ENCODE data around the gene ANKRD33B.

The ANKRD33B gene

DNA sequence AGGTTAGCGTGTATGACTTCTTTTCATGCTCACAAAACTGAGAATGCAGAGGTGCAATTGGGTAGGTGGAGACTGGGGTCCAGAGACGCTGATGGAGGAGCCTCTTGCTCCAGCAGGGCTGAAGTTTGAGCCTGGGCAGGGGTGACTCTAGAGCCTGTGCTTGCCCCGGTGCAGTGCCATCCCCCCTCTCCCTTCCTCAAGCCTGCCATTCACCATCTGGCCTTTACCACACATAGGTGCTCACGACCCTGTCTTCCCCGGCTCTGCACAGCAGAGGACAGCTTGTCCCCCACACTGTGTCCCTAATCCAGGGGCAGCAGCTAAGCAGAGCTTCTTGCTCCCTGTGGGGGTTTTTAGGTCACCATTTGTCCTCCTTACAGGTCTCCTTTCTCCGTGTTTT is 110.7 kb downstream of the ANKRD33B start:
- CTCF ChIA-PET: interaction anchor here (1.3 to 2.9 kb wide), 4 partner anchors 11 to 222 kb away, joined by 4 to 7 read pairs (median 5); no protein-coding TSS in a partner anchor
- TF ChIP-seq, protein P1, sequence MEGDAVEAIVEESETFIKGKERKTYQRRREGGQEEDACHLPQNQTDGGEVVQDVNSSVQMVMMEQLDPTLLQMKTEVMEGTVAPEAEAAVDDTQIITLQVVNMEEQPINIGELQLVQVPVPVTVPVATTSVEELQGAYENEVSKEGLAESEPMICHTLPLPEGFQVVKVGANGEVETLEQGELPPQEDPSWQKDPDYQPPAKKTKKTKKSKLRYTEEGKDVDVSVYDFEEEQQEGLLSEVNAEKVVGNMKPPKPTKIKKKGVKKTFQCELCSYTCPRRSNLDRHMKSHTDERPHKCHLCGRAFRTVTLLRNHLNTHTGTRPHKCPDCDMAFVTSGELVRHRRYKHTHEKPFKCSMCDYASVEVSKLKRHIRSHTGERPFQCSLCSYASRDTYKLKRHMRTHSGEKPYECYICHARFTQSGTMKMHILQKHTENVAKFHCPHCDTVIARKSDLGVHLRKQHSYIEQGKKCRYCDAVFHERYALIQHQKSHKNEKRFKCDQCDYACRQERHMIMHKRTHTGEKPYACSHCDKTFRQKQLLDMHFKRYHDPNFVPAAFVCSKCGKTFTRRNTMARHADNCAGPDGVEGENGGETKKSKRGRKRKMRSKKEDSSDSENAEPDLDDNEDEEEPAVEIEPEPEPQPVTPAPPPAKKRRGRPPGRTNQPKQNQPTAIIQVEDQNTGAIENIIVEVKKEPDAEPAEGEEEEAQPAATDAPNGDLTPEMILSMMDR (IDR thresholded peaks at IDR 0.05; ENCODE audit: control extremely low read depth, extremely low read depth, low read depth, missing control alignments): no peak
- no peak for DNase-seq (ENCODE audit: extremely low spot score)
- POLR2A ChIA-PET: no interaction called here

DNA sequence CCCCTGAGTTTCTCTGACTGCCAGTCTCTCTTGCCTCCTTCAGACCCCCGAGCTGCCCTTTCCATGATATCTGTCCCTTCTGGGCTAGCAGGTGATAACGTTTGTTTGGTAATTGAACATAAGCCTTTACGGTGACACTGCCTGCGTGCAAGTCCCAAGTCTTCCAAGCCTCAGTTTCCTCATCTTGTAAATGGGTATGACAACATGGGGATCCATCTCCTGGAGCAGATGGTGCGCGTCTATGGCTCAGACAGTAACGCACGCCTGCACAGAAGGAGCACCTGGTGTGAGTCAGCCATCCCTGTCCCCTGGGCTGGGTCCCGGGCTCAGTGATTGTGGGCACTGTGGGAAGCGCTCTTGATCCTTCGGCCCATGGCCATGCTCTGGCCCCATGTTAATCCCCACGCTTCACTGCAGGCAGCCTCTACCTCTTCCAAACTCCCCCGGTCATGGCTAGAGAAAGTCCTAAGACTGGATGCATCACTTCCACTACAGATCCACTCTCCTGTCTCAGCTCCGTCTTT is 111.4 kb downstream of the ANKRD33B start:
- no peak for DNase-seq (ENCODE audit: extremely low spot score)
- CTCF ChIA-PET: interaction anchor here (1.3 to 2.9 kb wide), 4 partner anchors 10 to 222 kb away, joined by 4 to 7 read pairs (median 5); no protein-coding TSS in a partner anchor
- TF ChIP-seq, protein P1 (IDR thresholded peaks at IDR 0.05; ENCODE audit: control extremely low read depth, extremely low read depth, low read depth, missing control alignments): no peak
- POLR2A ChIA-PET: no interaction called here

DNA sequence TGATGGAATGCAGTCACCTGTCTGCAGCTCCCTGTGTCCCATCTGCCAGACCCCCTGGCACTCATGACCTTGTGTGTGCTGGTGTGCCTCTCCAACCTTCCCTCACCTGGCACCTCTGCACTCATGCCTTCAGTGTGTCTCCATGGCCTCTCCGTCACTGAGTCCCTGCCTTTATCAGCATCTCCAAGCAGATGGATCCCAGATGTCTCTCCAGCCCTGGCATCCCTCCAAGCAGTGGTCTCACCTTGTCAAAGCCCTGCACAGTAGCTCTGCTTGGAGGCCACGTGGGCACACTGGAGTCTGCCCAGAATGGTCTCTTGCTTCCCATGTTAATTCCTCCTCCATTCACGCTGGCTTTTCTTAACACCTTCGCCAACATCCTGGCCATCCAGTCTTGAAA is 112.4 kb downstream of the ANKRD33B start:
- POLR2A ChIA-PET: no interaction called here
- CTCF ChIA-PET: interaction anchor here (1.8 kb wide), 1 partner anchor 13 kb away, joined by 4 read pairs; no protein-coding TSS in a partner anchor
- TF ChIP-seq, protein P1 (IDR thresholded peaks at IDR 0.05; ENCODE audit: control extremely low read depth, extremely low read depth, low read depth, missing control alignments): no peak
- no peak for DNase-seq (ENCODE audit: extremely low spot score)

DNA sequence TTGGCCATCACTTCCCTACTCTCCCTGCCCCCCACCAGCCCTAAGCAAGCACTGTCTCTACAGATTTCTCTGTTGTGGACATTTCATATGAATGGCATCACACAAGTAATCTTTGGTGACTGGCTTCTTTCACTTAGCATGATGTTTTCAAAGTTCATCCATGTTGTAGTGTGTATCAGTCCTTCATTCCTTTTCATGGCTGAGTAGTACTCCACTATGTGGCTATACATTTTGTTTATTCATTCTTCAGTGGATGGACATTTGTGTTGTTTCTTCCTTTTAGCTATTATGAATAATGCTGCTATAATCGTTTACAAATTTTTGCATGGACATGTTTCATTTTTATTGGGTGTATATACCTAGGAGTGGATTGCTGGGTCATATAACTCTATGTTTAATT is 113.1 kb downstream of the ANKRD33B start:
- POLR2A ChIA-PET: no interaction called here

DNA sequence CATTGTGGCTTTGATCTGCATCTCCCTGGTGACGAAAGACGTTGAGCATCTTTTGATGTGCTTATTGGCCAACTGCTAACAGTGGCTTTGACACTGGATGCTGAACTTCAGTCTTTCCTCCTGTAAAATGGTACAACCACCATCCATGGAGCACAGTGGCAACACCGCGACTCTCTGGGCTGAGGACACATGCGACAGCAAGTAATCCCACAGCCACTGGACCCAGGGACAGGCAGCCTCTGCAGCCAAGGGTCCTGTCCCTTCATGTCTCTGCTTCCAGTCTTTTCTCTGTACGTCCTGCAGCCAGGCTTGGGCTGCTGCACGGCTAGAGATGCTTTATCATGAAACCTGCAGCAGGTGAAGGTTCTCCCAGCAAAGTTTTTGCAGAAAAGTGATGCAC is 113.7 kb downstream of the ANKRD33B start:
- CTCF ChIA-PET: interaction anchor here (1.2 kb wide), 1 partner anchor 25 kb away, joined by 3 read pairs; no protein-coding TSS in a partner anchor
- no peak for DNase-seq (ENCODE audit: extremely low spot score)
- TF ChIP-seq, protein P1 (IDR thresholded peaks at IDR 0.05; ENCODE audit: control extremely low read depth, extremely low read depth, low read depth, missing control alignments): no peak
- POLR2A ChIA-PET: no interaction called here

More for the DNA sequence above, 113.1 kb downstream of the ANKRD33B start:
- CTCF ChIA-PET: no interaction called here
- TF ChIP-seq, protein P1 (IDR thresholded peaks at IDR 0.05; ENCODE audit: control extremely low read depth, extremely low read depth, low read depth, missing control alignments): no peak
- no peak for DNase-seq (ENCODE audit: extremely low spot score)

DNA sequence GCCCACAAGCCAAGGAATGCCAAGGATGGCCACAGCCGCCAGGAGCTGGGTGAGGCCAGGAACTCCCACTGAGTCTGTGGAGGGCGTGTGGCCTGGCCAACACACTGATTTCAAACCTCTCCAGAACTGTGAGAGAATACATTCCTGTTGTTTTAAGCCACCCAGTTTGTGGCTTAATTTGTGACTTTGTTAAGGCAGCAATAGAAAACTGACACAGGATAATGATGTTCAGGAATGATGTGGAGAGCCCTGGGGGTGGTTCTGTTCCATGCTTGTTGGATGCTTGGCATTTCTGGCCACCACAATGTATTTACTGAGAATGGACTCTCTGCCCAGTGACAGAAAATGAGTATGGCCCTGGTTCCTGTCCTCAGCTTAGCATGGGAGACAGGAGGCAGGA is 114.4 kb downstream of the ANKRD33B start:
- ChIA-PET CTCF (interaction anchor here (1.2 to 1.8 kb wide), 3 partner anchors 11 to 26 kb away, joined by 3 to 9 read pairs (median 6); no protein-coding TSS in a partner anchor), POLR2A (no interaction called here)
- DNase-seq (ENCODE audit: extremely low spot score): no peak

More for the DNA sequence above, 114.4 kb downstream of the ANKRD33B start:
- TF ChIP-seq, protein P1 (IDR thresholded peaks at IDR 0.05; ENCODE audit: control extremely low read depth, extremely low read depth, low read depth, missing control alignments): no peak
